Activated T-cell treated with anti-CD3 and anti-CD28 coated beads for 1 hour (primary cell): Measurements from ENCODE around the gene IGHMBP2.
"Not testable (repeated sequence)": the region's sequence is repeated elsewhere in the genome, so short reads cannot be mapped to it uniquely, and the experiment has no call there.

Source experiments
- DNase-seq: peaks from one replicate; pipeline ENCODE4 v3.0.0-alpha.2; 2020; ENCODE audit warnings: low read depth

The IGHMBP2 gene

GRCh38 chr11:68961245-68961644 lies 57.6 kb downstream of the IGHMBP2 start:
- no peak for DNase-seq

DNA sequence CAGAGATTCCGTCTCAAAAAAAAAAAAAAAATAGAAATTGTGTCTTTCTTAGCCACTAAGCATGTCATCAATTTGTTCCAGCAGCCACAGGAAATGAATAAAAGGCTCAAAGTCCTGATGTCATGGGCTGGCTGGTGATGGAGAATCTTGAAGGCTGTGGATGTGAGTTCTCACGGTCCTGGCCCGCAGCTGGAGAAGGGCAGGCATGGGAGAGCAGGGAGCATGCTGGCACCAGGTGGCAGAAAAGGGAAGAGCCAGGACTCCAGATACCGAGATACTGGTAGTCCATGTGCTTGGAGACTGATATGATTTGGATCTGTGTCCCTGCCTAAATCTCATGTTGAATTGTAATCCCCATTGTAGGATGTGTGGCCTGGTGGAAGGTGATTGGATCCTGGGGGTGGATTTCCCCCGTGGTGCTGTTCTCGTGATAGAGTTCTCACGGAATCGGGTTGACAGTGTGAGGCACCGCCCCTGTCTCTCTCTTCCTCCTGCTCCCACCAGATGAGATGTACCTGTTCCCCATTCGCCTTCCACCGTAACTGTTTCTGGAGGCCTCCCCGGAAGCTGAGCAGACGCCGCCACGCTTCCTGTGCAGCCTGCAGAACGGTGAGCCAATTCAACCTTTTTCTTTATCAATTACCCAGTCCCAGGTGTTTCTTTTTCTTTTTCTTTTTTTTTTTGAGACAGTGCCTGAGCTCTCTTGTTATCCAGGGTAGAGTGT lies 59.0 kb downstream of the IGHMBP2 start:
- no peak for DNase-seq

DNA sequence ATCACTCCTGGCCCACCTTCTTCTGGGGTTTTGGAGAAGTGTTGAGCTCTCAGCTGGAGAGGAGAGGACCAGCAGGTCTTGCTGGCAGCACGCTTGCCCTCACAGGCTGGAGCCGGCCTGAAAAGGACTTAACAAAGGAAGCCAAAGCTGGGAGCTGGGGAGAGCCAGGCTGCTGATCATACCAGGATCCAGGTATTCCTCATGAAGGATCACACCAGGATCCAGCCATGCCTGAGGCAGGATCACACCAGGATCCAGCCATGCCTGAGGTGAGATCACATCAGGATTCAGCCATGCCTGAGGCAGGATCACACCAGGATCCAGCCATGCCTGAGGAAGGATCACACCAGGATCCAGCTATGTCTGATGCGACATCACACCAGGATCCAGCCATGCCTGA lies 60.1 kb downstream of the IGHMBP2 start:
- DNase-seq: no peak

DNA sequence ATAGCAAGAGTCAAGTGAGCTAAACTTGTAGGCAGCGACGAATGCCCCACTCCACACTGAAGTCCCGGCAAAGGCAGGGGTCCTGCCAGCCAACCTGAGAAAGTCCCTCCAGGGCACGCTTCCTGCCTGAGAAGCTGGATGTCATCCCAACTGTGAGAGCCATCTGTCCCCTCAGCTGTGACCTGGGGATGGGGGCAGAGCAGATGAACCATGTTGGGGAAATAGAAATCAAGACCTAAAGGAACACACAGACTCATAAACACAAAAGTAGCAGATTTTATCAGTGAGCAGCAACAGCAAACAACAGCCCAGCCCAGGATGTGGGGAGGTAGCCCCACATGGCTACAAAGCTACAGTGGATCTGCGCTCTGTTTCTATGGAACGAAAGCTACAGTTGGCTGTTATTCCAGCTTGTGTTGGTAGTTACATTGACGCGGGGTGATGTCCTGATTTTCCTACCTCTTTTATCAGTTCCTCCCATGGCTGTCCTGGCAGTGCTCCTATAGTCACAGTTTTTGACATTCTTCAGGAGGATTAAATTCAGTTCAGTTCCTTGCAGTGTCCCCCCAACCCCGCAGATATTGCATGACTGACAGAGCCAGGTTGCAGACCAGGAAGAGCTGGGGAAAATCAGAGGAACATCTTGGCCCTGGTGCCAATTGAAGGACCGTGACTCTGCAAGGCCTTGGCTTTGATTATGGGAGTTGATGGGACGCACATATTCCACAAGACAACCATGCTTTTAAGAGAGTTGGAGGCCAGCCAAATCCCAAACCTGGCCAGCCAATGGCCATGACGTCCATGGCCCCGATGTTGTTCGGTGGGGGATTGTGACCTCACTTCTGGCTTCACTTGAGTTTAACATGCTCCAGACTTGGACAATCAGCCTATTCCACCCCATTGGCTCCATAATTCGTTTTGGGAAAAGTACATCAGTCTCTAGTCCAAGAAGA lies 62.5 kb downstream of the IGHMBP2 start:
- no peak for DNase-seq

GRCh38 chr11:68966894-68967780 lies 63.4 kb downstream of the IGHMBP2 start:
- no peak for DNase-seq

- DNase-seq: no peak
Observed at GRCh38 chr11:68968306-68969250, 64.9 kb downstream of the IGHMBP2 start.

DNA sequence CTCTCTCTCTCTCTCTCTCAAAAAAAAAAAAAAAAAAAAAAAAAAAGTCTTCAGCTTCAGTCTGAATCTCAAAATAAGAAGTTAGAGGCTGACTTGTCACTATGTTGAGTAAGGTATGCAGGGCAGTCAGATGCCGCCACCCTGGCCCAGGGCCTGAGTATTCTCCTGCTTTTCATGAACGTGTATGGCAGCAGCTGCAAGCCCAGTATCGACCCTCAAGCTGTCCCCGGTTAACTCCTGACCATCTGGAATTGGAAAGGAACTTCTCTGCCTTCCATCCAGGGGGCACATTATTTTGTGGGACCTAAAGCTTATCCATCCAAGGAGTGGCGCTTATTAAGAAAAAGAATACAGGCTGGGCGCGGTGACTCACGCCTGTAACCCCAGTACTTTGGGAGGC lies 65.7 kb downstream of the IGHMBP2 start:
- DNase-seq: no peak

DNA sequence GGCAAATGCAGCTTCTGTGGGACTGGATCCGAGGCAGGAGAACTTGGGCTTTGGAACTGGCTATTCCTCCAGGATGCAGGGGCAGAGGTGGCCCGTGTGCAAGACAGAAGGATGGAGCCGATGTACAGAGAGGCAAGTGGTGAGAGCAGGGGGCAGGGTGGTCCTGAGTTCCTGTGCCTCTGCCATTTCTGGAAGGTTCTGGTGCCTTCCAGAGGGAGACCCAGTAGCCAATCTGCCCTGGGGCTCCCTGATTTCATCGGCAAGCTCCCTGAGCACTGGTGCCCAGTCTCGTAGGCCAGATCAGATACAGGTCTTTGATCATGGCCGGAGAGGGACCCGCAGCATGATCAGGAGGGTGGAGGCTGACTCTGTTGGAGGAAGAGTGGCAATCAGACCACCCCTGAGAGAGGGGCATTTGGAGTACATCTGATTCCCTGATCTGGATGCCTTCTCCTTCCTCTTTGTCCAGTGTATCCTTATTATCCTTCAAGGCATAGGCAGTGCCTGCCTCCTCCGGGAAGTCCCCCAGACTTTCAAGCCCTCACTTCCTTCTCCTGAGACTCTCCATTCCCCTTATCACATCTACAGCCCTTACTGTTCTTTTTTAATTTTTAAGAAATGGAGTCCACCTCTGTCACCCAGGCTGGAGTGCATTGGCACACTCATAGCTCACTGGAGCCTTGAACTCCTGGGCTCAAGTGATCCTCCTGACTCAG lies 67.4 kb downstream of the IGHMBP2 start:
- DNase-seq: no peak

DNA sequence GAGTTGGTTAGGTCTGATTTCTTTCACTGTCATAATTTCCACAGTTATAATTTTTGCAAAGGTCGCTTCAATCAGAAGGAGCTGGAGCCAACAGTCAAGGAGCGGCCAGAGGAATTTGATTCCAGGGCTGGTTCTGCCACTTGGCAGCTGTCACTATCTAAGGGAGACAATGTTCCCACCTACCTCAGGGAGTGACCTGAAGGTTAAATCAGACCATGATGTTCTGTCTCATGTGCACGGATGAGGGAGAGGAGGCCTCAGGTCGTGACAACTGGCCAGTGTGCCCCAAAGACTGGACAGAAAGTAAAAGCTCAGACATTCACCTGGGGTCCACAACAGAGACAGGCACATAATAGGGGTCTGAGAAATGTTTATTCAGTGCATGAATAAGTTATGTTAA lies 69.5 kb downstream of the IGHMBP2 start:
- no peak for DNase-seq

DNA sequence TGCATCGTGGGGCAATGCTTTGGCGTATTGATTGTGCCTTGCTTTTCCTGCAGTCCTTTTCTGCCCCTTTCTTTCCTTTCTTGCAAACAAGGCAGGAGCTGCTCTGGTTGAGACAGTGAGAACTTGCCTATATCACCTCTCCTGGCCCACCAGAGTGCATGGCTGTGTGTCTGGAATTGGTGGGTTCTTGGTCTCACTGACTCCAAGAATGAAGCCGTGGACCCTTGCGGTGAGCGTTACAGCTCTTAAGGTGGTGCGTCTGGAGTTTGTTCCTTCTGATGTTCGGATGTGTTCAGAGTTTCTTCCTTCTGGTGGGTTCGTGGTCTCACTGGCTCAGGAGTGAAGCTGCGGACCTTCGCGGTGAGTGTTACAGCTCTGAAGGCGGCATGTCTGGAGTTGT lies 70.0 kb downstream of the IGHMBP2 start:
- not testable (repeated sequence) for DNase-seq

DNA sequence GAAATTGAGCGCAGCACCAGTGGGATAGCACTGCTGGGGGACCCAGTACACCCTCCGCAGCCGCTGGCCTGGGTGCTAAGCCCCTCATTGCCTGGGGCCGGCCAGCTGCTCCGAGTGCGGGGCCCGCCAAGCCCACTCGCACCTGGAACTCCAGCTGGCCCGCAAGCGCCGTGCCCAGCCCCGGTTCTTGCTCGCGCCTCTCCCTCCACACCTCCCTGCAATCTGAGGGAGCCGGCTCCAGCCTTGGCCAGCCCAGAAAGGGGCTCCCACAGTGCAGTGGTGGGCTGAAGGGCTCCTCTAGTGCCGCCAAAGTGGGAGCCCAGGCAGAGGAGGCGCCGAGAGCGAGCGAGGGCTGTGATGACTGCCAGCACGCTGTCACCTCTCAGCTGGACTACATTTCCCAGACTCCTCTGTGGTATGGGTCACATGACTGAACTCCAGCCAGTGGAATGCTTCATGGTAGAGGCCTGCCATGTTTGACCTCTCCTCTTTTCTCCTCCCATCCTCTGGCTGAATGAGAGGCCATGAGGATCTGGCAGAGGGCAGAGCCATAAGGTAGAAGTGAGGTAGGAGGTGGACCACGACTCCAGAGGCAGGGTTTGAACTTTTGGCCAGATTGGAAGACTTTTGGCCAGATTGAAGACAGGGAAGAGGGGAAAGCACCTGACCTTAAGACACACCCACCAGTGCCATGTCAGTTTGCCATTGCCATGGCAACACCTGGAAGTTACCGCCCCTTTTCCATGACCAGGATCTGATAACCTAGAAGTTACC lies 70.9 kb downstream of the IGHMBP2 start:
- no peak for DNase-seq

DNA sequence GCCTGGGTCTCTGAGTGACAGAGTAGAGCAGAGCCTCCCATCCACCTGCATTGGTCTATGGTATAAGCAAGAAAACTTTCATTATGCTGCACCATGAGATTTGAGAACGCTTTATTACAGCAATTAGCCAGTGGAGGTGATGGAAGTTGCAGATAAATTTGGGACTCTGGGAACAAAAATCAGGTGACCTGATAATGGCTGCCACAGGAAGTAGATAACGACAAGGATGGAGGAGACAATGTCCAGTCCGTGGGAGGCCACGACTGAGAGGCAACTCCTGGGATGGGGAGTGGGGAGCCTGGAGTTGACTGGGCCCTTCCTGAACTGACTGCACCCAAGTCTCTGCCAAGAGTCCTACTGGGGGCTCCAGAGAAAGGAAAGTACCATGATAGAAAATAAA lies 72.4 kb downstream of the IGHMBP2 start:
- no peak for DNase-seq

- no peak for DNase-seq
Observed at GRCh38 chr11:68976563-68976962, 72.9 kb downstream of the IGHMBP2 start.

GRCh38 chr11:68977781-68978625 lies 74.3 kb downstream of the IGHMBP2 start:
- no peak for DNase-seq

GRCh38 chr11:68978626-68978930 lies 74.9 kb downstream of the IGHMBP2 start:
- no peak for DNase-seq

DNA sequence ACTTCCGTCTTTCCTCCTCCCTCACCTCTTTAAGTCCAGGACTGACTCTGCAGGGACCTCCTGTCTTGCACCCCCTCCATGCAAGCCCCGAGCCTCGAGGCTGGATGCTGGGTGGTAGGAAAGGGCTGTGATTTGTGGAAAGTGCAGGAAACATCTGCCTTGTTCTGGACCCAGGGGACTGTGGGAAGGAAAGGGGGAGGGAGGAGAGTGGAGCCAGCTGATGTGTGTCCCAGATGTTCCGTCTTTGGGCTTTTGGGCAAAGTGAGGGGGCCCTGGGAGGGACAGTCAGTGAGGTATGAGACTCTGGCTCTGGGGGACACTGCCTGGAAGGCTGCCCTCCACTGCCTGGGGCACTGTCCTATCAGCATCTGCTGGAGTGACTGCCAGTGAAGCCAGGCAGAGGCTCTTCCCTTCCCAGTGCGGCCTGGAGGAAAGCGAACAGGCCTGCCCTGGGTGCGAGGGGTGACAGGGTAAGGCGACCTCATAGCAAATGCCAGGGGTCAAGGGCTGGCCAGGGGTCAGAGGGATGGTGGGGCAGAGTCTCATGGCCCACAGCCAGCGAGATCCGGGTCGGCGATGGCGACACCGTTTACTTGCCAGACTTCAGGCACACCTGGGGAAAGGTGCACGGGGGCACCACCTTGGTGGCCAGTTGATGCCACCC lies 75.4 kb downstream of the IGHMBP2 start:
- no peak for DNase-seq

GRCh38 chr11:68979931-68980775 lies 76.5 kb downstream of the IGHMBP2 start:
- no peak for DNase-seq

DNA sequence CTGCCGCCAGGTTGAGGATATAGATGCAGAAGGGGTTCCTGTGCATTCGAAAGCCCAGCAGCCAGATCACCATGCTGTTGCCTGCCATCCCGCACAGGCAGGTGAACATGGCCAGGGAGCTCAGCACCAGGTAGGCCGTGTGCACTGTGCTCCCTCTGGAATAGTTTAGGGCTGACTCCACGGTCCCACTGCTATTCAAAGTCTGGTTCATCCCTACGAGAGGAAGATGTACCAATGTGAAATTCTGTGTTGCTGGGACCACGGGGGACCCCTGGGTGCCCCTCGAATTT lies 77.0 kb downstream of the IGHMBP2 start, which contains the start of gene MRGPRD:
TSS of gene MRGPRD (minus strand) at position 211 of the 290 bp plus-strand sequence. CDS start at position 211, 0 bp downstream.
- DNase-seq: no peak
